Frontal cortex (tissue), 1 donor: ENCODE results near the gene AATK. TPM values are rescaled to one million over a fixed set of nuclear protein-coding genes. Genes with fewer than 3 reads are reported as not detected.

Experiments
- small RNA-seq: library from RNA; depleted of rRNA; stranded (forward); fragments of <200 nt; gene quantifications from one replicate; pipeline ENCODE3, GENCODE V24; 2014
- total RNA-seq: library from RNA; depleted of rRNA; stranded (reverse); fragments of >200 nt; gene quantifications from one replicate; pipeline ENCODE4 v1.2.3, GENCODE V29; 2014

AATK gene
- total RNA-seq, 1 donor from 2014 or later = 8.2 TPM

Small RNA genes within 50 kb of the gene (small RNA-seq; reads per million reads assigned to genes)
- gene MIR1250 (not detected), gene MIR3065 (22.8 reads per million, percentile 97 among the genes with 10 or more reads in this experiment), gene MIR657 (not detected)

Other genes with a start within 250 kb of the AATK start
- gene CHMP6, start 174.4 kb downstream of the AATK start, total RNA-seq = 10.2 TPM
- gene BAIAP2, start 131.1 kb downstream of the AATK start, total RNA-seq = 19.2 TPM
- gene PVALEF, start 714 bp downstream of the AATK start, total RNA-seq = not detected
- 13.0 TPM for gene CEP131, start 56.7 kb upstream of the AATK start, total RNA-seq
- 7.3 TPM for gene TEPSIN, start 72.8 kb upstream of the AATK start, total RNA-seq
- 5.7 TPM for gene NDUFAF8, start 73.1 kb upstream of the AATK start, total RNA-seq
- 13.9 TPM for gene SLC38A10, start 129.1 kb upstream of the AATK start, total RNA-seq
- 5.7 TPM for gene BAHCC1, start 229.2 kb upstream of the AATK start, total RNA-seq